Stomach (tissue), 9 donors: ENCODE measurements around the gene ADORA2B. TPM values are rescaled to one million over a fixed set of nuclear protein-coding genes. Genes with fewer than 3 reads are reported as not detected.

Experiments used
- DNase-seq, 2 donors: peaks; one replicate each; pipeline versions ENCODE4 v3.0.0 to v3.0.0-alpha.2; 2013 to 2019
- H3K27ac ChIP-seq, 5 donors: fragments of 200-600 bp in 4 of 5; sonication (generic) in 4 of 5; one replicate each; pipeline ENCODE4 v1.5.1; 2013 to 2019; ENCODE audit warnings: mild to moderate bottlenecking in 1 of 5, moderate library complexity in 1 of 5
- H3K27me3 ChIP-seq, 3 donors: fragments of 200-600 bp; sonication (generic); one replicate each; pipeline ENCODE4 v1.5.1; 2017 to 2019; ENCODE audit warnings: mixed run types in 1 of 3
- H3K36me3 ChIP-seq, 4 donors: fragments of 200-600 bp; sonication (generic); 1 replicate in 3 of 4; 2 replicates in 1 of 4; pipeline ENCODE4 v1.5.1; 2016 to 2019
- H3K4me1 ChIP-seq, 4 donors: fragments of 200-600 bp; sonication (generic); one replicate each; pipeline ENCODE4 v1.5.1; 2016 to 2019
- H3K4me3 ChIP-seq, 4 donors: fragments of 200-600 bp; sonication (generic) in 3 of 4; one replicate each; pipeline ENCODE4 v1.5.1; 2016 to 2019; ENCODE audit warnings: mild to moderate bottlenecking in 1 of 4
- H3K9me3 ChIP-seq, 4 donors: fragments of 200-600 bp; sonication (generic); one replicate each; pipeline ENCODE4 v1.5.1; 2016 to 2019
- EP300 ChIP-seq: sonication (generic); formaldehyde crosslinking; IDR thresholded peaks from one replicate; pipeline ENCODE4 v1.6.1; 2017; ENCODE audit warnings: antibody characterized with exemption
- POLR2A ChIP-seq, 4 donors: fragments of 450-650 bp; IDR thresholded peaks; one replicate each; pipeline ENCODE4 v1.6.1; 2016; ENCODE audit warnings: antibody characterized with exemption in 4 of 4, control low read depth in 2 of 4, mild to moderate bottlenecking in 1 of 4, moderate library complexity in 1 of 4
- POLR2AphosphoS5 ChIP-seq, 3 donors: sonication (generic); formaldehyde crosslinking; IDR thresholded peaks; one replicate each; pipeline ENCODE4 v1.6.1; 2016; ENCODE audit warnings: antibody characterized with exemption in 3 of 3
- WGBS, 5 donors: extraction: QIAGEN DNeasy Blood & Tissue Kit in 3 of 5; methylation state at CpG; one replicate each; pipeline versions ENCODE4 v1.1.5 to v1.1.7; 2013 to 2018; 5-methylcytosine and 5-hydroxymethylcytosine counted together
- intact Hi-C: fragments of 100-400 bp; cut with DNase I; formaldehyde crosslinking; loops from one replicate; pipeline ENCODE4 v1.15.1; 2023; ENCODE audit warnings: low total_unique reads
- polyA plus RNA-seq, 3 donors: library from polyadenylated mRNA; stranded (reverse); fragments of 200-250 nt; gene quantifications; one replicate each; pipeline ENCODE4 v1.2.3, GENCODE V29; 2013
- total RNA-seq, 5 donors: library from RNA; depleted of rRNA; stranded (reverse); fragments of >200 nt; gene quantifications; one replicate each; pipeline versions ENCODE4 v1.1.0 to v1.2.3, GENCODE V29; 2014 to 2016
- TF ChIP-seq, protein P1 (sequence below), 7 experiments: fragments of 450-650 bp in 4 of 7; fragments of 200-600 bp in 3 of 7; sonication (generic) in 3 of 7; IDR thresholded peaks; one replicate each; pipeline ENCODE4 v1.5.1; 2016 to 2019; ENCODE audit warnings: antibody characterized with exemption in 7 of 7, control low read depth in 2 of 7, mild to moderate bottlenecking in 1 of 7
- donor health status: healthy with polysubstance abuse.
- donor health status: Bipolar disorder and iron deficiency.
- donor health status: healthy.

ADORA2B gene
- total and polyA plus RNA-seq, 8 donors = 0.25 to 18.8 (median 2.1) TPM; not detected in 2

DNA sequence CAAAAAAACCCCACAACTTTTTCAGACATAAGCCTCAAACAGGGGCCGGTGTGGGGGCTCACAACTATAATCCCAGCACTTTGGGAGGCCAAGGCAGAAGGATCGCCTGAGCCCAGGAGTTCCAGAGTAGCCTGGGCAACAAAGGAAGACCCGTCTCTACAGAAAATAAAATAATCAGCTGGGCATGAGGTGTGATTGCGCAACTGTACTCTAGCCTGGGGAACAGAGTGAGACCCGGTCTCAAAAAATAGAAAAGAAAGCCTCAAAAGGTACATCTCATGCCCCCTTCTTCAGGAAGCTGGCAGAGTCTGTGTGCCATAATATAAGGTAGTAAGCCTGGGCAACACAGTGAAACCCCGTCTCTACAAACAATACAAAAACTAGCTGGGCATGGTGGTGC, 51.4 kb downstream of the ADORA2B start:
- Histone ChIP-seq H3K36me3 (peaks cover 4 to 30% (median 28%) of the 10 kb centered on the region in 4 donors), H3K27ac (no peak overlapping the region), H3K27me3 (no peaks in the 10 kb centered on the region), H3K9me3 (no peaks in the 10 kb centered on the region), H3K4me1 (peaks cover 14 to 26% (median 21%) of the 10 kb centered on the region in 4 donors), H3K4me3 (no peak overlapping the region)
- no peak for TF ChIP-seq POLR2AphosphoS5 (IDR thresholded peaks at IDR 0.05)
- no peak for TF ChIP-seq EP300
- TF ChIP-seq, protein P1, sequence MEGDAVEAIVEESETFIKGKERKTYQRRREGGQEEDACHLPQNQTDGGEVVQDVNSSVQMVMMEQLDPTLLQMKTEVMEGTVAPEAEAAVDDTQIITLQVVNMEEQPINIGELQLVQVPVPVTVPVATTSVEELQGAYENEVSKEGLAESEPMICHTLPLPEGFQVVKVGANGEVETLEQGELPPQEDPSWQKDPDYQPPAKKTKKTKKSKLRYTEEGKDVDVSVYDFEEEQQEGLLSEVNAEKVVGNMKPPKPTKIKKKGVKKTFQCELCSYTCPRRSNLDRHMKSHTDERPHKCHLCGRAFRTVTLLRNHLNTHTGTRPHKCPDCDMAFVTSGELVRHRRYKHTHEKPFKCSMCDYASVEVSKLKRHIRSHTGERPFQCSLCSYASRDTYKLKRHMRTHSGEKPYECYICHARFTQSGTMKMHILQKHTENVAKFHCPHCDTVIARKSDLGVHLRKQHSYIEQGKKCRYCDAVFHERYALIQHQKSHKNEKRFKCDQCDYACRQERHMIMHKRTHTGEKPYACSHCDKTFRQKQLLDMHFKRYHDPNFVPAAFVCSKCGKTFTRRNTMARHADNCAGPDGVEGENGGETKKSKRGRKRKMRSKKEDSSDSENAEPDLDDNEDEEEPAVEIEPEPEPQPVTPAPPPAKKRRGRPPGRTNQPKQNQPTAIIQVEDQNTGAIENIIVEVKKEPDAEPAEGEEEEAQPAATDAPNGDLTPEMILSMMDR (IDR thresholded peaks at IDR 0.05) = no peak
- no peak for TF ChIP-seq POLR2A (IDR thresholded peaks at IDR 0.05)
- 72 to 87% (median 76%) methylated on average over 6 of the region's 6 CpGs for WGBS, 5 donors
- intact Hi-C loops = no loop called here
- no peak for DNase-seq

DNA sequence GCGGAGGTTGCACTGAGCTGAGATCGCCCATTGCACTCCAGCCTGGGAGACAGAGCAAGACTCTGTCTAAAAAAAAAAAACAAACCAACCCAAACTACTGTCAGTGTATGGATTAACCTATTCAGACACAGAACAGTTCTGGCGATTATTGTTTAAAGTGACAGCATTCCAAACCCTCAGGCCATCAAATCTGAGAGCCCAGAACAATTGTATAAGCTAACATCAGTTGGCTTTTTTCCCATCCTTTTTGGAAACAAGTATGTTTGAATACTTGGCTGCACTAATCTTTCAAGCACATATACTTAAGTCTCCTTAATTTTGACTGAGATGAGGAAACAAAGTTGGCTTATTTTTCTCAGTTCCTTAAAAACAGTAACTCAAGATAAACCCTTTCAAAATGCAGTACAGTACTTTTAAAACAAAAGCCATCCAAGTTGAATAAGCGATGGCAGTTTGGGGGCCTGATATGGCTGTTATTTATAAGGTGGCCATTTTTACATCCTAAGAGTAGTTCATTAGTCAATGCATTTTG, 53.2 kb downstream of the ADORA2B start:
- peak overlapping the region in 3 of 5 donors; percentile 97 to 98 (median 98) for H3K27ac ChIP-seq
- intact Hi-C loops = no loop called here
- no peaks in the 10 kb centered on the region for H3K27me3 ChIP-seq
- no peaks in the 10 kb centered on the region for H3K9me3 ChIP-seq
- WGBS, 5 donors = 77 to 86% (median 79%) methylated on average over 4 of the region's 4 CpGs
- TF ChIP-seq POLR2AphosphoS5 (IDR thresholded peaks at IDR 0.05) = no peak
- no peak for TF ChIP-seq EP300
- TF ChIP-seq, protein P1 (IDR thresholded peaks at IDR 0.05) = no peak
- H3K36me3 ChIP-seq = peaks cover 9 to 38% (median 31%) of the 10 kb centered on the region in 4 donors
- peak overlapping the region in 2 of 4 donors; percentile 74 to 79 for H3K4me3 ChIP-seq
- DNase-seq = no peak
- H3K4me1 ChIP-seq = peaks cover 16 to 33% (median 25%) of the 10 kb centered on the region in 4 donors

DNA sequence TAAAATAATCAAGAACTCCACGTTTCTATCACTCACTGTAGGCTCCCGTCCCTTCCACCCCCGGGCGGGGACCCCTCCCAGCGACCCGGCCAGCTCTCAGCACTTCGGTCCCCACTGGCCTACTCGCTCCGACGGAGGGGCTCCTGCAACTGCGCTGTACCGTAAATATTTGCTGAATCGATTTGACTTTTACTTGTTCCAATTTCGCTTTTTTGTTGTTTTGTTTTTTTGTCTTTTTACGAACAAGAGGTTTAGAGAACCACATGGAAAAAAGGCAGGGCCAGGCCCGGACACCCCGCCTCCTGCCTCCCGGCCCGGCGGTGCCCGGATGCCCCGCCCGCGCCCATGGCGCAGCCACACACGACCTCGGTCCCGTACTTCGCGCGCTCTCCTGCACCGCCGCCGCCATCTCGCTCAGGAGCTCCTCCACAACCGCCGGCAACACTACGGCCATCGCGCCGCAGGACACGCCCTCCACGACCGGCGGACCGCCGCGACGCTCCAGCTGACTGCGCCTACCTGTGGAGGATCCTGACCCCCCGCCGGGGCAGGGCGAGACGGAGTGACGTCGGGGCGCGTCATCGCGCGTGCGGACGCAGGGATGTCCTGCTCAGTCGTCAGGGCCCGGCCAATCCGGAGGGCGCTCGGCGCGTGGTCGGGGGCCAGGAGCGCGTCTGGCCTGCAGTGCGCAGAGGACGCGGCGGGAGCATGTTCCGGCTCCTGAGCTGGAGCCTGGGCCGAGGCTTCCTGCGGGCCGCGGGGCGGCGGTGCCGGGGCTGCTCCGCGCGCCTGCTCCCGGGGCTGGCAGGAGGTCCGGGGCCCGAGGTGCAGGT, 54.4 kb downstream of the ADORA2B start, which contains the start of the genes TTC19 and ZSWIM7:
Gene TTC19 (plus strand): TSS at position 684 of the 833 bp plus-strand sequence. CDS start 25 bp downstream, at position 709.
Gene ZSWIM7 (minus strand): TSS at position 564 of the 833 bp plus-strand sequence. CDS start 110 bp downstream, at position 454.
- 0 to 1% (median 0%) methylated on average over 62 to 91 of the region's 91 CpGs for WGBS, 5 donors
- peaks cover 19 to 44% (median 38%) of the 10 kb centered on the region in 4 donors for H3K36me3 ChIP-seq
- no peaks in the 10 kb centered on the region for H3K9me3 ChIP-seq
- H3K4me3 ChIP-seq = peak within 1 kb of the TSS; percentile 67 to 79 (median 71)
- H3K27ac ChIP-seq = peak within 1 kb of the TSS; percentile 93 to 98 (median 97)
- TF ChIP-seq POLR2A (IDR thresholded peaks at IDR 0.05) = peak in 2 of 4 donors; percentile 68 to 76
- TF ChIP-seq, protein P1 (IDR thresholded peaks at IDR 0.05) = peak in 1 of 7 experiments; percentile 37
- TF ChIP-seq POLR2AphosphoS5 (IDR thresholded peaks at IDR 0.05) = peak; percentile 99 to 100 (median 99)
- TF ChIP-seq EP300 = peak; percentile 84
- intact Hi-C loops = no loop called here
- H3K4me1 ChIP-seq = peaks cover 16 to 33% (median 25%) of the 10 kb centered on the region in 4 donors
- no peaks in the 10 kb centered on the region for H3K27me3 ChIP-seq
- DNase-seq = peak; percentile 98 to 99
